Erythroblast (primary cell): Measurements from ENCODE around the gene MLANA.

ENCODE experiments used
- GATA1 ChIP-seq: IDR thresholded peaks from 2 replicates; pipeline ENCODE4 v1.6.1; 2011; ENCODE audit warnings: low read depth, mild to moderate bottlenecking, control low read depth, low read length, moderate library complexity
- POLR2A ChIP-seq: IDR thresholded peaks from 2 replicates; pipeline ENCODE4 v1.6.1; 2011; ENCODE audit warnings: mild to moderate bottlenecking, low read length

DNA sequence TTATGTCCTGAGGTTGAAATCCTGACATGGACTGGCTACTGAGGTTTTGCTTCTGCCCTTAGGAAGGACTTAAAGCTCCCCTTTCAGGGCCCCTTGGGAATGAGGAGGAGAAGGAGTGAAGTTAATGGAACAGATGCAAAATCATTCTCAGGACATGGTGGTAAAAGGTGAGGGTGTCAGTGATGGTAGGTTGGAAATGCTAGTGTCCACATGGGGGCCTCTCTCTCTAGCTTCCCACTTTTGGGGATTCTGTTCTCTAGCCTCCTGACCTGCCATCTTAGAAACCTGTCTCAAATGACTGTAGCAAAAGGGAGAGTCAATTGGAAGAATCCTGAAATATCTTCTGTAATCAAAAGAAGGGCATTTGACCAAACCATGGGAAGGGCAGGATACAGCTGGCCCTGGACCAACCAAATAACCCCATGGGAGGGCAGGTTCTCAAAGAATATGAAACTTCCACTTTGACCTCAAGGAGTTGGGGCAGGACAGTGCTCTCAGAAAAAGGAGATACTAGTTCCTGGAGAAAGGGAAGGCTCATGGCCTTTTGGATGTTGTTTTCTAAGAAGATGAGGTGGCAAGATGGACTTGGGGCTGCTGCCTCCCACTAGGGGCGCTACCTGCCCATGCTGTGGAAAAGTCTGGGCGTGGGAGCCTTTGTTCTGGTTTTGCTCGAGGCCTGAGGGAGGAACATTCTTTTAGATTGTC, 21.2 kb upstream of the MLANA start:
- TF ChIP-seq POLR2A (no peak), GATA1 (no peak)
